Measurements from ENCODE around the gene GOLIM4.

DNA sequence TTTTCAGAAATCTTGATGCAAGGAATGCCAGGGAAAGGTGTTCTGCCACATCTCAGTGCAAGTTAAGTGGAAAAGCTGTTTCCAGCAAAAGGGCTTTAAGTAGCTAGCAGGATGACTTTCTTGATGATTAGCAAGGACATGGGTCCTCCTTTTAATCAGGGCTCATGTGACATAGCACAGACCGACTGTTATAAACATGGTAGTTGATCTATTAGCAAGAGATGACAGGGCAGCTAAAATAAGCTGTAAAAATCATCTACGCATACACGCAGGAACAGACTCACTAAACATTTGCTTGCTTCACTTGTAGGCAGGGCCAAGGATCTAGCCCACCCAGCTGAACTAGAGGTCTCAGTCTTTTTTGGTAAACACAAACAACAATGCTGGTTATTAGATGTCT is 69.0 kb downstream of the GOLIM4 start:
- TF ChIP-seq POLR2A (IDR thresholded peaks at IDR 0.05; ENCODE audit: low read length) = no peak
- no peak for TF ChIP-seq GATA1 (IDR thresholded peaks at IDR 0.05; ENCODE audit: low read depth, low read length)

Measured in erythroblast (primary cell).